ENCODE results near the gene RPTOR.

DNA sequence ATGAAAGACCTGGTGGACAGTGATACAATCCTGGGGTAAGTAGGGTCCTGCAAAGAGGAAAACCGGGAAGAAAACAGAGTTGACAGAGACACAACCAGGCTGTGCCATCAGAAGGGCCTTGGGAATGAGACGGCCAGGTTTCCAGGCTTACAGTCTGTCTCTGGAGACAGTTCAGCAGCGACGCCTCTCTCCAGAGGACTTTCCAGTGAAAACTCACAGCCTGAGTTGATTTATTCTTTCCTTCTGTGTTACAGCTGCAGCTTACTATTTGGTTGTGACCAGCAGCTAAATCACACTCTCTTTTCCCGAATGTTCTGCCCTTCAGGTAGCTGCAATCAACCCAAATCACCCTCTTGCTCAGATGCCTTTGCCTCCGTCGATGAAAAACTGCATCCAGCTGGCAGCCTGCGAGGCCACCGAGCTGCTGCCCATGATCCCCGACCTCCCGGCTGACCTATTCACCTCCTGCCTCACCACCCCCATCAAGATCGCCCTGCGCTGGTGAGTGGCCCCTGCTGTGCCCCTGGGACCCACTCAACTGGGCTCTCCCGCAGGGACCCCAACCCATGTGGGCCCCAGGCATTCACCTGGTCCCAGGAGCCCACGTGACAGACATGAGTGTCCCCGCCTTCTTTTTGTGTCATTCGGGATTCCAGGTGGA, 209.2 kb downstream of the RPTOR start:
- TF ChIP-seq, protein P1, sequence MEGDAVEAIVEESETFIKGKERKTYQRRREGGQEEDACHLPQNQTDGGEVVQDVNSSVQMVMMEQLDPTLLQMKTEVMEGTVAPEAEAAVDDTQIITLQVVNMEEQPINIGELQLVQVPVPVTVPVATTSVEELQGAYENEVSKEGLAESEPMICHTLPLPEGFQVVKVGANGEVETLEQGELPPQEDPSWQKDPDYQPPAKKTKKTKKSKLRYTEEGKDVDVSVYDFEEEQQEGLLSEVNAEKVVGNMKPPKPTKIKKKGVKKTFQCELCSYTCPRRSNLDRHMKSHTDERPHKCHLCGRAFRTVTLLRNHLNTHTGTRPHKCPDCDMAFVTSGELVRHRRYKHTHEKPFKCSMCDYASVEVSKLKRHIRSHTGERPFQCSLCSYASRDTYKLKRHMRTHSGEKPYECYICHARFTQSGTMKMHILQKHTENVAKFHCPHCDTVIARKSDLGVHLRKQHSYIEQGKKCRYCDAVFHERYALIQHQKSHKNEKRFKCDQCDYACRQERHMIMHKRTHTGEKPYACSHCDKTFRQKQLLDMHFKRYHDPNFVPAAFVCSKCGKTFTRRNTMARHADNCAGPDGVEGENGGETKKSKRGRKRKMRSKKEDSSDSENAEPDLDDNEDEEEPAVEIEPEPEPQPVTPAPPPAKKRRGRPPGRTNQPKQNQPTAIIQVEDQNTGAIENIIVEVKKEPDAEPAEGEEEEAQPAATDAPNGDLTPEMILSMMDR (IDR thresholded peaks at IDR 0.05; ENCODE audit: low read length): no peak
- no peak for TF ChIP-seq EZH2 (IDR thresholded peaks at IDR 0.05; ENCODE audit: borderline replicate concordance, low read length)

Data from OCI-LY1 (cell line).